Loucy (cell line): ENCODE results near the gene ARHGAP42.

Source experiments
- H2AFZ ChIP-seq: fragments of 200-600 bp; sonication (generic); 2 replicates; pipeline ENCODE4 v1.6.0; 2016; ENCODE audit warnings: antibody characterized with exemption, mild to moderate bottlenecking, low read length, moderate library complexity
- H3F3A ChIP-seq: fragments of 200-600 bp; 2 replicates; pipeline ENCODE4 v1.6.0; 2016; ENCODE audit warnings: antibody characterized with exemption, low read depth, mild to moderate bottlenecking
- H3K27me3 ChIP-seq: fragments of 200-600 bp; sonication (generic); 2 replicates; pipeline ENCODE4 v1.6.1; 2014; ENCODE audit warnings: low read length, mild to moderate bottlenecking; ENCODE audit not compliant: insufficient read depth, poor library complexity, severe bottlenecking
- H3K36me3 ChIP-seq: fragments of 200-600 bp; sonication (generic); 2 replicates; pipeline ENCODE4 v1.6.1; 2016; ENCODE audit warnings: low read length; ENCODE audit not compliant: insufficient read depth
- H3K4me1 ChIP-seq: fragments of 200-600 bp; sonication (generic); 2 replicates; pipeline ENCODE4 v1.5.1; 2014; ENCODE audit warnings: low read length, mild to moderate bottlenecking; ENCODE audit not compliant: insufficient read depth, poor library complexity, severe bottlenecking
- H3K4me2 ChIP-seq: fragments of 200-600 bp; sonication (generic); 2 replicates; pipeline ENCODE4 v1.6.0; 2014; ENCODE audit warnings: antibody characterized with exemption, low read length, low read depth, mild to moderate bottlenecking; ENCODE audit not compliant: poor library complexity, severe bottlenecking
- H3K4me3 ChIP-seq: fragments of 200-600 bp; sonication (generic); 2 replicates; pipeline ENCODE4 v1.5.1; 2014; ENCODE audit warnings: low read length, mild to moderate bottlenecking, mixed read lengths; ENCODE audit not compliant: poor library complexity, severe bottlenecking
- H3K79me2 ChIP-seq: fragments of 200-600 bp; sonication (generic); 2 replicates; pipeline ENCODE4 v1.6.1; 2014; ENCODE audit warnings: low read length; ENCODE audit not compliant: insufficient read depth
- H3K9ac ChIP-seq: fragments of 200-600 bp; sonication (generic); 2 replicates; pipeline ENCODE4 v1.6.0; 2014; ENCODE audit warnings: mild to moderate bottlenecking, low read depth, low read length, moderate library complexity; ENCODE audit not compliant: poor library complexity, severe bottlenecking
- H3K9me2 ChIP-seq: fragments of 200-600 bp; sonication (generic); replicated peaks from 2 replicates; pipeline ENCODE4 v1.6.1; 2016; ENCODE audit warnings: low read depth, low read length, mixed read lengths
- H3K9me3 ChIP-seq: fragments of 200-600 bp; sonication (generic); 2 replicates; pipeline ENCODE4 v1.6.1; 2014; ENCODE audit warnings: mild to moderate bottlenecking, antibody characterized with exemption, low read length, low read depth; ENCODE audit not compliant: insufficient read depth
- H4K20me1 ChIP-seq: fragments of 200-600 bp; sonication (generic); 2 replicates; pipeline ENCODE4 v1.6.0; 2014; ENCODE audit warnings: antibody characterized with exemption, low read length, mild to moderate bottlenecking; ENCODE audit not compliant: insufficient read depth, poor library complexity, severe bottlenecking
- EZH2phosphoT487 ChIP-seq: fragments of 200-600 bp; IDR thresholded peaks from 2 replicates; pipeline ENCODE4 v1.6.1; 2018; ENCODE audit warnings: antibody characterized with exemption, mild to moderate bottlenecking, moderate library complexity, borderline replicate concordance
- TF ChIP-seq, protein P1 (sequence below): fragments of 200-600 bp; sonication (generic); conservative IDR thresholded peaks from 2 replicates; pipeline ENCODE4 v1.5.1; 2014; ENCODE audit warnings: mild to moderate bottlenecking, antibody characterized with exemption, low read length

ARHGAP42 gene

DNA sequence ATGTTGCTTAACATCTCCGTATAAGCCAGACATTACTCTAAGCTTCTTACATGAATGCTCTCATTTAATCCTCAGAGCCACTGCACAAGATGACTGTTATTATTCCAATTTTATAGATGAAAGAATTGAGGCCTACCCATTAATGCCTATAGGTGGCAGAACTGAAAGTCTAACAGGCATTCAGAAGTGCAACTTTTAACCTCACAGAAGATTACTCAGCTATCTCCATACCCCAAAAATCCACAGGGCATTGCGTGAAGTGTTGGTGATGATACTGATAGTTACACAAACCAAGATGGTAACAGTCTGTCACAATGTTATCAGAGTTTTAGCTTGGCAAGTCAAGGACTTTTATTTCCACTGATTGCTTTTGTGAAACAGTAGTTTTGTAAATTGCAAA lies 130.5 kb downstream of the ARHGAP42 start:
- Histone ChIP-seq H4K20me1 (no peaks in the 10 kb centered on the region), H3K79me2 (no peaks in the 10 kb centered on the region), H3F3A (no peaks in the 10 kb centered on the region), H3K36me3 (no peaks in the 10 kb centered on the region), H2AFZ (no peak overlapping the region), H3K4me1 (no peaks in the 10 kb centered on the region), H3K9me3 (no peaks in the 10 kb centered on the region), H3K27me3 (no peaks in the 10 kb centered on the region), H3K9me2 (no peaks in the 10 kb centered on the region), H3K4me2 (no peak overlapping the region), H3K4me3 (no peak overlapping the region), H3K9ac (no peak overlapping the region)
- no peak for TF ChIP-seq EZH2phosphoT487
- TF ChIP-seq, protein P1, sequence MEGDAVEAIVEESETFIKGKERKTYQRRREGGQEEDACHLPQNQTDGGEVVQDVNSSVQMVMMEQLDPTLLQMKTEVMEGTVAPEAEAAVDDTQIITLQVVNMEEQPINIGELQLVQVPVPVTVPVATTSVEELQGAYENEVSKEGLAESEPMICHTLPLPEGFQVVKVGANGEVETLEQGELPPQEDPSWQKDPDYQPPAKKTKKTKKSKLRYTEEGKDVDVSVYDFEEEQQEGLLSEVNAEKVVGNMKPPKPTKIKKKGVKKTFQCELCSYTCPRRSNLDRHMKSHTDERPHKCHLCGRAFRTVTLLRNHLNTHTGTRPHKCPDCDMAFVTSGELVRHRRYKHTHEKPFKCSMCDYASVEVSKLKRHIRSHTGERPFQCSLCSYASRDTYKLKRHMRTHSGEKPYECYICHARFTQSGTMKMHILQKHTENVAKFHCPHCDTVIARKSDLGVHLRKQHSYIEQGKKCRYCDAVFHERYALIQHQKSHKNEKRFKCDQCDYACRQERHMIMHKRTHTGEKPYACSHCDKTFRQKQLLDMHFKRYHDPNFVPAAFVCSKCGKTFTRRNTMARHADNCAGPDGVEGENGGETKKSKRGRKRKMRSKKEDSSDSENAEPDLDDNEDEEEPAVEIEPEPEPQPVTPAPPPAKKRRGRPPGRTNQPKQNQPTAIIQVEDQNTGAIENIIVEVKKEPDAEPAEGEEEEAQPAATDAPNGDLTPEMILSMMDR, result no peak

DNA sequence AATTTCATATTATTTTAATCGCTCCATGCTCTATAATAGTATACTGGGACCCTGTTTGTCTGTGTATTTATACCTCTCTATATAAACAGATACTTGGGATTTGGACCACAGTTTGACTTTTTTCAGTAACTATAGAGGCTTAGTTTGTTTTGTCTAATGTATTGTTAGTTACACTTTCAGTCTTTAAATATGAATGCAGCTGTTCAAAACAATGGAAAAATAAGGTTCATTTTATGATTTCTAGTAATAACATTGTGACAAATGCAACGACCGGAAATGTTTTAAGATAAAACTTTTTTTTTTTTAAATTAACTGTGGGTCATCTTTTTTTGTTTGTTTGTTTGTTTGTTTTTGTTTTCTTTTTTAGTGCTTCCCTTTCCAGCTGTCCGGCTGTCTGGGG lies 133.5 kb downstream of the ARHGAP42 start:
- TF ChIP-seq EZH2phosphoT487, result no peak
- TF ChIP-seq, protein P1, result no peak
- Histone ChIP-seq H3K4me3 (no peak overlapping the region), H3K4me2 (no peak overlapping the region), H3K79me2 (no peaks in the 10 kb centered on the region), H3K4me1 (no peaks in the 10 kb centered on the region), H3F3A (no peaks in the 10 kb centered on the region), H3K9ac (no peak overlapping the region), H3K9me3 (no peaks in the 10 kb centered on the region), H2AFZ (no peak overlapping the region), H3K27me3 (no peaks in the 10 kb centered on the region), H4K20me1 (no peaks in the 10 kb centered on the region), H3K9me2 (no peaks in the 10 kb centered on the region), H3K36me3 (no peaks in the 10 kb centered on the region)

DNA sequence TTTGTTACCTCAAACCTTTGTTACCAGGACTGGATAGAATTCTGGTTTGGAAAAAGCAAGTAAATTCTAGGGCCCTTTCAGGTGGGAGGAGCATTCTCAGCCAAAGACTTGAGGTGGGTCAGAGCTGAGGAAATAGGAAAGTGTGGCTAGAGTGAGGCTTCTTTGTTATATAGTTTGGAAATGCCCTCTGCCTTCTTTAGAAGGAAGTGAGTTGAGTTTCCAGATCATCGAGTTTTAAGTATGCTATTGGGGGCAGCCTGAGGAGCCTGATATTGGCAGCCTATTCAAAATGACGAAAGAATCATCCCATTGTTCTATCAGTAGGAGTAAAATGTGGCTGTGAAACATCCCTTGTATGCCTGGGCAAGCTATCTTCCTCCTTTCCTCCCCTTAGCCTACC lies 134.1 kb downstream of the ARHGAP42 start:
- Histone ChIP-seq H3K27me3 (no peaks in the 10 kb centered on the region), H3K36me3 (no peaks in the 10 kb centered on the region), H3K9ac (no peak overlapping the region), H4K20me1 (no peaks in the 10 kb centered on the region), H3K4me1 (no peaks in the 10 kb centered on the region), H2AFZ (no peak overlapping the region), H3F3A (no peaks in the 10 kb centered on the region), H3K4me3 (no peak overlapping the region), H3K4me2 (no peak overlapping the region), H3K9me2 (no peaks in the 10 kb centered on the region), H3K9me3 (no peaks in the 10 kb centered on the region), H3K79me2 (no peaks in the 10 kb centered on the region)
- TF ChIP-seq EZH2phosphoT487, result no peak
- TF ChIP-seq, protein P1, result no peak
